OCI-LY7 (cell line): ENCODE measurements around the gene PRKG1.

Experiments
- EZH2phosphoT487 ChIP-seq: fragments of 200-600 bp; sonication (generic); IDR thresholded peaks from 2 replicates; pipeline ENCODE4 v1.6.1; 2018; ENCODE audit warnings: low read depth, borderline replicate concordance, mild to moderate bottlenecking, mixed run types, antibody characterized with exemption, low read length, moderate library complexity, mixed read lengths
- TF ChIP-seq, protein P1 (sequence below): fragments of 200-600 bp; sonication (generic); conservative IDR thresholded peaks from 2 replicates; pipeline ENCODE4 v1.5.1; 2014; ENCODE audit warnings: mild to moderate bottlenecking, antibody characterized with exemption, low read length, moderate library complexity, mixed read lengths

DNA sequence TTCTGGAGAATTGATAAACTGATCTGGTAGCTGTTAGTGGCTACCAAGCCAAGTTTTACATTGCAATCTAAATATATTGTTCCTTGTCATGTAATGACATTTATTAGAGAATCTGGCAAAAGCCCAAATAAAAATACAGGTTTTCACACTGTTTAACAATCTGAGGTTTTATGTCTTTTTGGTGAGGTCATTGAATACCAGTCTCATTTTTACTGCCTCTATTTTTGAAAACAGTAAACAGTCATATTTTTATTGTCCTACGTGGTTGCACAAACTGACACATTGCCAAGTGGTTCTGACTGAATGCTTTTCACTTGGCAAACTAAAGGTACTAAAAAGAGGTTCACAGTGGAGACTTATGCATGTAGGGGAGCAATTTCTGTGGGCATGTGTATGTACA, 157.5 kb downstream of the PRKG1 start:
- TF ChIP-seq, protein P1, sequence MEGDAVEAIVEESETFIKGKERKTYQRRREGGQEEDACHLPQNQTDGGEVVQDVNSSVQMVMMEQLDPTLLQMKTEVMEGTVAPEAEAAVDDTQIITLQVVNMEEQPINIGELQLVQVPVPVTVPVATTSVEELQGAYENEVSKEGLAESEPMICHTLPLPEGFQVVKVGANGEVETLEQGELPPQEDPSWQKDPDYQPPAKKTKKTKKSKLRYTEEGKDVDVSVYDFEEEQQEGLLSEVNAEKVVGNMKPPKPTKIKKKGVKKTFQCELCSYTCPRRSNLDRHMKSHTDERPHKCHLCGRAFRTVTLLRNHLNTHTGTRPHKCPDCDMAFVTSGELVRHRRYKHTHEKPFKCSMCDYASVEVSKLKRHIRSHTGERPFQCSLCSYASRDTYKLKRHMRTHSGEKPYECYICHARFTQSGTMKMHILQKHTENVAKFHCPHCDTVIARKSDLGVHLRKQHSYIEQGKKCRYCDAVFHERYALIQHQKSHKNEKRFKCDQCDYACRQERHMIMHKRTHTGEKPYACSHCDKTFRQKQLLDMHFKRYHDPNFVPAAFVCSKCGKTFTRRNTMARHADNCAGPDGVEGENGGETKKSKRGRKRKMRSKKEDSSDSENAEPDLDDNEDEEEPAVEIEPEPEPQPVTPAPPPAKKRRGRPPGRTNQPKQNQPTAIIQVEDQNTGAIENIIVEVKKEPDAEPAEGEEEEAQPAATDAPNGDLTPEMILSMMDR = no peak
- TF ChIP-seq EZH2phosphoT487 = no peak
